ENCODE results near the gene SFPQ.
A peak's percentile ranks its signal among the peaks of the same experiment; 100 is the strongest.
"Not testable (repeated sequence)": the region's sequence is repeated elsewhere in the genome, so short reads cannot be mapped to it uniquely, and the experiment has no call there.

Gene SFPQ

GRCh38 chr1:35179908-35180307 lies 13.0 kb downstream of the SFPQ start:
- H3K27me3 Mint-ChIP-seq = no peaks in the 10 kb centered on the region
- H3K4me3 Mint-ChIP-seq = no peak overlapping the region
- no peak overlapping the region for H3K27ac Mint-ChIP-seq
- CTCF ChIA-PET = no interaction called here
- no peaks in the 10 kb centered on the region for H3K9me3 Mint-ChIP-seq
- H3K4me1 Mint-ChIP-seq = peaks cover 49% of the 10 kb centered on the region
- peaks cover 82% of the 10 kb centered on the region for H3K36me3 Mint-ChIP-seq
- no peak for DNase-seq

GRCh38 chr1:35178874-35179380 lies 14.0 kb downstream of the SFPQ start:
- no peaks in the 10 kb centered on the region for H3K9me3 Mint-ChIP-seq
- H3K4me1 Mint-ChIP-seq = peaks cover 40% of the 10 kb centered on the region
- H3K27me3 Mint-ChIP-seq = no peaks in the 10 kb centered on the region
- no peak overlapping the region for H3K4me3 Mint-ChIP-seq
- peaks cover 81% of the 10 kb centered on the region for H3K36me3 Mint-ChIP-seq
- H3K27ac Mint-ChIP-seq = no peak overlapping the region
- CTCF ChIA-PET = no interaction called here
- DNase-seq = no peak

GRCh38 chr1:35178295-35178695 lies 14.7 kb downstream of the SFPQ start:
- H3K4me3 Mint-ChIP-seq = no peak overlapping the region
- peaks cover 75% of the 10 kb centered on the region for H3K36me3 Mint-ChIP-seq
- no peak for DNase-seq
- CTCF ChIA-PET = no interaction called here
- peaks cover 36% of the 10 kb centered on the region for H3K4me1 Mint-ChIP-seq
- H3K9me3 Mint-ChIP-seq = no peaks in the 10 kb centered on the region
- peak overlapping the region; percentile 55 for H3K27ac Mint-ChIP-seq
- no peaks in the 10 kb centered on the region for H3K27me3 Mint-ChIP-seq

- H3K9me3 Mint-ChIP-seq = no peaks in the 10 kb centered on the region
- peaks cover 68% of the 10 kb centered on the region for H3K36me3 Mint-ChIP-seq
- H3K27me3 Mint-ChIP-seq = no peaks in the 10 kb centered on the region
- DNase-seq = no peak
- H3K27ac Mint-ChIP-seq = no peak overlapping the region
- CTCF ChIA-PET = interaction anchor here (0.6 kb wide), 1 partner anchor 388 kb away, joined by 3 read pairs; no protein-coding TSS in a partner anchor
- no peak overlapping the region for H3K4me3 Mint-ChIP-seq
- peaks cover 29% of the 10 kb centered on the region for H3K4me1 Mint-ChIP-seq
These were observed 15.6 kb downstream of the SFPQ start for GRCh38 chr1:35177237-35177786.

GRCh38 chr1:35175602-35176001 lies 17.3 kb downstream of the SFPQ start:
- Mint-ChIP-seq H3K27ac (no peak overlapping the region), H3K27me3 (no peaks in the 10 kb centered on the region), H3K9me3 (no peaks in the 10 kb centered on the region), H3K4me3 (no peak overlapping the region), H3K4me1 (peaks cover 12% of the 10 kb centered on the region), H3K36me3 (peaks cover 51% of the 10 kb centered on the region)
- DNase-seq = no peak
- CTCF ChIA-PET = no interaction called here

- H3K4me3 Mint-ChIP-seq = no peak overlapping the region
- H3K9me3 Mint-ChIP-seq = no peaks in the 10 kb centered on the region
- peaks cover 46% of the 10 kb centered on the region for H3K36me3 Mint-ChIP-seq
- peaks cover 2% of the 10 kb centered on the region for H3K27me3 Mint-ChIP-seq
- CTCF ChIA-PET = no interaction called here
- peaks cover 8% of the 10 kb centered on the region for H3K4me1 Mint-ChIP-seq
- H3K27ac Mint-ChIP-seq = no peak overlapping the region
- no peak for DNase-seq
These were observed 17.8 kb downstream of the SFPQ start for GRCh38 chr1:35175098-35175576.

- DNase-seq = no peak
- no peaks in the 10 kb centered on the region for H3K9me3 Mint-ChIP-seq
- H3K36me3 Mint-ChIP-seq = peaks cover 38% of the 10 kb centered on the region
- CTCF ChIA-PET = no interaction called here
- no peak overlapping the region for H3K4me3 Mint-ChIP-seq
- peaks cover 4% of the 10 kb centered on the region for H3K4me1 Mint-ChIP-seq
- peaks cover 5% of the 10 kb centered on the region for H3K27me3 Mint-ChIP-seq
- no peak overlapping the region for H3K27ac Mint-ChIP-seq
These were observed 18.9 kb downstream of the SFPQ start for GRCh38 chr1:35173909-35174540.

- Mint-ChIP-seq H3K27me3 (peaks cover 5% of the 10 kb centered on the region), H3K4me1 (peaks cover 4% of the 10 kb centered on the region), H3K27ac (peak overlapping the region; percentile 43), H3K36me3 (peaks cover 35% of the 10 kb centered on the region), H3K4me3 (no peak overlapping the region), H3K9me3 (no peaks in the 10 kb centered on the region)
- DNase-seq = no peak
- CTCF ChIA-PET = no interaction called here
These were observed 19.5 kb downstream of the SFPQ start for GRCh38 chr1:35173491-35173890.

GRCh38 chr1:35172022-35172421 lies 20.9 kb downstream of the SFPQ start:
- Mint-ChIP-seq H3K27me3 (peaks cover 8% of the 10 kb centered on the region), H3K36me3 (peaks cover 24% of the 10 kb centered on the region), H3K4me1 (no peaks in the 10 kb centered on the region), H3K27ac (no peak overlapping the region), H3K9me3 (no peaks in the 10 kb centered on the region), H3K4me3 (no peak overlapping the region)
- CTCF ChIA-PET = interaction anchor here (2.0 kb wide), 1 partner anchor 30 kb away, joined by 5 read pairs; no protein-coding TSS in a partner anchor
- DNase-seq = no peak

- DNase-seq = no peak
- CTCF ChIA-PET = interaction anchor here (2.0 kb wide), 1 partner anchor 31 kb away, joined by 5 read pairs; no protein-coding TSS in a partner anchor
These were observed 21.4 kb downstream of the SFPQ start for GRCh38 chr1:35171579-35171978.

GRCh38 chr1:35164893-35165292 lies 28.1 kb downstream of the SFPQ start:
- H3K36me3 Mint-ChIP-seq = peaks cover 2% of the 10 kb centered on the region
- CTCF ChIA-PET = no interaction called here
- H3K27ac Mint-ChIP-seq = no peak overlapping the region
- peaks cover 4% of the 10 kb centered on the region for H3K27me3 Mint-ChIP-seq
- H3K4me3 Mint-ChIP-seq = no peak overlapping the region
- peaks cover 6% of the 10 kb centered on the region for H3K4me1 Mint-ChIP-seq
- H3K9me3 Mint-ChIP-seq = peaks cover 12% of the 10 kb centered on the region
- DNase-seq = no peak

More at GRCh38 chr1:35171579-35171978, 21.4 kb downstream of the SFPQ start:
- Mint-ChIP-seq H3K4me1 (no peaks in the 10 kb centered on the region), H3K27me3 (peaks cover 8% of the 10 kb centered on the region), H3K9me3 (no peaks in the 10 kb centered on the region), H3K4me3 (no peak overlapping the region), H3K36me3 (peaks cover 22% of the 10 kb centered on the region), H3K27ac (no peak overlapping the region)

- Mint-ChIP-seq H3K4me1 (peaks cover 6% of the 10 kb centered on the region), H3K27me3 (no peaks in the 10 kb centered on the region), H3K9me3 (peaks cover 2% of the 10 kb centered on the region), H3K4me3 (no peak overlapping the region), H3K36me3 (no peaks in the 10 kb centered on the region), H3K27ac (no peak overlapping the region)
- CTCF ChIA-PET = no interaction called here
- no peak for DNase-seq
These were observed 41.7 kb downstream of the SFPQ start for GRCh38 chr1:35151220-35151619.

GRCh38 chr1:35145892-35146549 lies 46.9 kb downstream of the SFPQ start:
- H3K27ac Mint-ChIP-seq = peak overlapping the region; percentile 60

GRCh38 chr1:35143737-35144508 lies 49.0 kb downstream of the SFPQ start:
- no peaks in the 10 kb centered on the region for H3K36me3 Mint-ChIP-seq
- H3K27ac Mint-ChIP-seq = no peak overlapping the region
- CTCF ChIA-PET = no interaction called here
- peaks cover 5% of the 10 kb centered on the region for H3K27me3 Mint-ChIP-seq
- no peak for DNase-seq
- H3K9me3 Mint-ChIP-seq = no peaks in the 10 kb centered on the region
- H3K4me1 Mint-ChIP-seq = peaks cover 13% of the 10 kb centered on the region
- H3K4me3 Mint-ChIP-seq = no peak overlapping the region

More at GRCh38 chr1:35145892-35146549, 46.9 kb downstream of the SFPQ start:
- H3K9me3 Mint-ChIP-seq, H3K4me3 Mint-ChIP-seq, CTCF ChIA-PET, DNase-seq, H3K36me3 Mint-ChIP-seq, H3K27me3 Mint-ChIP-seq: not testable (repeated sequence)
- peaks cover 13% of the 10 kb centered on the region for H3K4me1 Mint-ChIP-seq
